ENCODE data around the gene ZKSCAN8. TPM values are rescaled to one million over a fixed set of nuclear protein-coding genes. Genes with fewer than 3 reads are reported as not detected.

ZKSCAN8 gene
- total RNA-seq, 1 experiment from 2014 or later = 25.4 TPM

DNA sequence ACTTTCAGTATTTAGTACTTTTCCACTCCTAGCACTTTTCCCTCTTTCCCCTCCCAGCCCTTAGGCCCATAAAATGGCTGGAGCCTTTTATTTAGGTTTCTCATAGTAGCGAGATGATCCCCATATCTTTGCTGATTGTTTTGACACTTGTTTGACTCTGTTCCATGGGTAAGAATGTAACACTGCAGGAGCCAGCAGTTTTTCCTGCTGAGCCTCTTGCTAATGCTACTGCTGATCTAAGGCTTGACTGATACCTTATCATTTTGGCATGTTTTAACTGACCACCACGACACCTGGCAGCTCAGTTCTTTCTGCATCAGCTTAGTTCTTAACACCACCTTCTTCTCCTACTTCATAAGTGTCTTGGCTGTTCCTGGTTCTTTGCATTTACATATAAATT lies 29.6 kb downstream of the ZKSCAN8 start:
- Histone ChIP-seq H3K56ac (ENCODE audit: insufficient read length, low read depth, low read length) (no peak overlapping the region), H3K23me2 (ENCODE audit: insufficient read length, low read depth, low read length, poor library complexity, severe bottlenecking) (no peaks in the 10 kb centered on the region), H3K4me2 (ENCODE audit: insufficient read depth, insufficient read length, low read length) (no peak overlapping the region), H3K9me3 (ENCODE audit: control insufficient read depth, low read depth, low read length) (no peaks in the 10 kb centered on the region), H4K5ac (ENCODE audit: insufficient read length, low read depth, low read length) (no peak overlapping the region), H2AFZ (ENCODE audit: low read length) (no peak overlapping the region), H4K91ac (ENCODE audit: insufficient read length, low read depth, low read length) (no peak overlapping the region), H3K9ac (ENCODE audit: extremely low read depth, insufficient read length, low read length) (no peak overlapping the region), H2BK12ac (ENCODE audit: insufficient read length, low read depth, low read length) (no peak overlapping the region), H2AK5ac (ENCODE audit: insufficient read length, low read length) (no peak overlapping the region), H3K27ac (ENCODE audit: insufficient read length, low read depth, low read length) (no peak overlapping the region), H3K14ac (ENCODE audit: insufficient read depth, low read length) (no peak overlapping the region), H2BK5ac (ENCODE audit: insufficient read length, low read length) (no peak overlapping the region), H2BK20ac (ENCODE audit: low read depth, low read length, poor library complexity, severe bottlenecking) (no peak overlapping the region), H4K8ac (replicated peaks; ENCODE audit: insufficient read length, low read depth, low read length) (no peak overlapping the region), H3K79me2 (ENCODE audit: insufficient read depth, low read length) (no peaks in the 10 kb centered on the region), H3K4me1 (ENCODE audit: insufficient read depth, low read length) (no peaks in the 10 kb centered on the region), H4K20me1 (ENCODE audit: control insufficient read depth, insufficient read depth, insufficient read length) (no peaks in the 10 kb centered on the region), H2BK15ac (ENCODE audit: low read depth, low read length) (no peak overlapping the region), H3K18ac (ENCODE audit: insufficient read length, low read depth, low read length) (no peak overlapping the region), H2BK120ac (ENCODE audit: low read depth, low read length, poor library complexity, severe bottlenecking) (no peak overlapping the region), H3K79me1 (ENCODE audit: insufficient read depth, low read depth, low read length, poor library complexity, severe bottlenecking) (no peaks in the 10 kb centered on the region), H3K4ac (ENCODE audit: low read depth, low read length) (no peak overlapping the region), H3K27me3 (ENCODE audit: insufficient read depth, low read length) (no peaks in the 10 kb centered on the region), H3K23ac (ENCODE audit: insufficient read length, low read depth, low read length) (no peak overlapping the region), H3T11ph (ENCODE audit: low read length) (no peak overlapping the region)
- WGBS (ENCODE audit: extremely low coverage, insufficient read length, low lambda C conversion rate) = no CpG with 5 or more reads among the region's 2 CpGs
- no peaks in the 10 kb centered on the region for H3K4me1 Mint-ChIP-seq
- no peak overlapping the region for H3K4me3 Mint-ChIP-seq
- no peak for DNase-seq
- no peaks in the 10 kb centered on the region for H3K9me3 Mint-ChIP-seq
- no peak overlapping the region for H3K27ac Mint-ChIP-seq
- H3K36me3 Mint-ChIP-seq (ENCODE audit: insufficient read depth in 1 of 3, low read depth in 3 of 3) = no peaks in the 10 kb centered on the region
- peaks cover 53% of the 10 kb centered on the region for H3K27me3 Mint-ChIP-seq (ENCODE audit: low read depth)
- TF ChIP-seq, protein P1, sequence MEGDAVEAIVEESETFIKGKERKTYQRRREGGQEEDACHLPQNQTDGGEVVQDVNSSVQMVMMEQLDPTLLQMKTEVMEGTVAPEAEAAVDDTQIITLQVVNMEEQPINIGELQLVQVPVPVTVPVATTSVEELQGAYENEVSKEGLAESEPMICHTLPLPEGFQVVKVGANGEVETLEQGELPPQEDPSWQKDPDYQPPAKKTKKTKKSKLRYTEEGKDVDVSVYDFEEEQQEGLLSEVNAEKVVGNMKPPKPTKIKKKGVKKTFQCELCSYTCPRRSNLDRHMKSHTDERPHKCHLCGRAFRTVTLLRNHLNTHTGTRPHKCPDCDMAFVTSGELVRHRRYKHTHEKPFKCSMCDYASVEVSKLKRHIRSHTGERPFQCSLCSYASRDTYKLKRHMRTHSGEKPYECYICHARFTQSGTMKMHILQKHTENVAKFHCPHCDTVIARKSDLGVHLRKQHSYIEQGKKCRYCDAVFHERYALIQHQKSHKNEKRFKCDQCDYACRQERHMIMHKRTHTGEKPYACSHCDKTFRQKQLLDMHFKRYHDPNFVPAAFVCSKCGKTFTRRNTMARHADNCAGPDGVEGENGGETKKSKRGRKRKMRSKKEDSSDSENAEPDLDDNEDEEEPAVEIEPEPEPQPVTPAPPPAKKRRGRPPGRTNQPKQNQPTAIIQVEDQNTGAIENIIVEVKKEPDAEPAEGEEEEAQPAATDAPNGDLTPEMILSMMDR (conservative IDR thresholded peaks at IDR 0.05) = no peak
